ENCODE data around the gene ZSCAN18. TPM values are rescaled to one million over a fixed set of nuclear protein-coding genes. Genes with fewer than 3 reads are reported as not detected.

Gene ZSCAN18
- total RNA-seq, 1 experiment from 2014 or later = not detected

- intact Hi-C loops (cut with micrococcal nuclease; ENCODE audit: unreplicated experiment) = no loop called here
- ChIA-PET CTCF (no interaction called here), POLR2A (no interaction called here)
- TF ChIP-seq, protein P1, sequence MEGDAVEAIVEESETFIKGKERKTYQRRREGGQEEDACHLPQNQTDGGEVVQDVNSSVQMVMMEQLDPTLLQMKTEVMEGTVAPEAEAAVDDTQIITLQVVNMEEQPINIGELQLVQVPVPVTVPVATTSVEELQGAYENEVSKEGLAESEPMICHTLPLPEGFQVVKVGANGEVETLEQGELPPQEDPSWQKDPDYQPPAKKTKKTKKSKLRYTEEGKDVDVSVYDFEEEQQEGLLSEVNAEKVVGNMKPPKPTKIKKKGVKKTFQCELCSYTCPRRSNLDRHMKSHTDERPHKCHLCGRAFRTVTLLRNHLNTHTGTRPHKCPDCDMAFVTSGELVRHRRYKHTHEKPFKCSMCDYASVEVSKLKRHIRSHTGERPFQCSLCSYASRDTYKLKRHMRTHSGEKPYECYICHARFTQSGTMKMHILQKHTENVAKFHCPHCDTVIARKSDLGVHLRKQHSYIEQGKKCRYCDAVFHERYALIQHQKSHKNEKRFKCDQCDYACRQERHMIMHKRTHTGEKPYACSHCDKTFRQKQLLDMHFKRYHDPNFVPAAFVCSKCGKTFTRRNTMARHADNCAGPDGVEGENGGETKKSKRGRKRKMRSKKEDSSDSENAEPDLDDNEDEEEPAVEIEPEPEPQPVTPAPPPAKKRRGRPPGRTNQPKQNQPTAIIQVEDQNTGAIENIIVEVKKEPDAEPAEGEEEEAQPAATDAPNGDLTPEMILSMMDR (IDR thresholded peaks at IDR 0.05; ENCODE audit: insufficient read depth in 1 of 2, low read depth in 1 of 2, low read length in 1 of 2, severe bottlenecking in 1 of 2, unreplicated experiment in 1 of 2) = no peak
- no TSS peak for BruUV-seq (replicated peaks)
- H3K27ac Mint-ChIP-seq (ENCODE audit: unreplicated experiment) = no peak overlapping the region
- H3K36me3 ChIP-seq (ENCODE audit: control insufficient read depth, insufficient read depth, low read length) = no peaks in the 10 kb centered on the region
- no peaks in the 10 kb centered on the region for H3K27me3 Mint-ChIP-seq (ENCODE audit: insufficient read depth, unreplicated experiment)
- H3K36me3 Mint-ChIP-seq (ENCODE audit: insufficient read depth, unreplicated experiment) = no peaks in the 10 kb centered on the region
- no peaks in the 10 kb centered on the region for H3K4me1 ChIP-seq
- H3K4me3 ChIP-seq (ENCODE audit: low read depth, low read length) = no peak overlapping the region
- peaks cover 30% of the 10 kb centered on the region for H3K9me3 ChIP-seq
- no peak for DNase-seq
- H3K9me3 Mint-ChIP-seq (ENCODE audit: unreplicated experiment) = peaks cover 66% of the 10 kb centered on the region
- no peak overlapping the region for H3K4me3 Mint-ChIP-seq (ENCODE audit: unreplicated experiment)
- H3K27me3 ChIP-seq (replicated peaks; ENCODE audit: control insufficient read depth, insufficient read depth, low read length) = no peaks in the 10 kb centered on the region
- no peaks in the 10 kb centered on the region for H3K4me1 Mint-ChIP-seq (ENCODE audit: low read depth, unreplicated experiment)
Measured at GRCh38 chr19:58067240-58067912, 30.7 kb downstream of the ZSCAN18 start.

- intact Hi-C loops (cut with micrococcal nuclease; ENCODE audit: unreplicated experiment) = no loop called here
- peaks cover 49% of the 10 kb centered on the region for H3K9me3 Mint-ChIP-seq (ENCODE audit: unreplicated experiment)
- H3K36me3 Mint-ChIP-seq (ENCODE audit: insufficient read depth, unreplicated experiment) = no peaks in the 10 kb centered on the region
- Histone ChIP-seq H3K27me3 (replicated peaks; ENCODE audit: control insufficient read depth, insufficient read depth, low read length) (no peaks in the 10 kb centered on the region), H3K4me3 (ENCODE audit: low read depth, low read length) (no peak overlapping the region), H3K36me3 (ENCODE audit: control insufficient read depth, insufficient read depth, low read length) (no peaks in the 10 kb centered on the region), H3K9me3 (peaks cover 34% of the 10 kb centered on the region), H3K4me1 (no peaks in the 10 kb centered on the region)
- no peaks in the 10 kb centered on the region for H3K27me3 Mint-ChIP-seq (ENCODE audit: insufficient read depth, unreplicated experiment)
- no peaks in the 10 kb centered on the region for H3K4me1 Mint-ChIP-seq (ENCODE audit: low read depth, unreplicated experiment)
- BruUV-seq (replicated peaks) = no TSS peak
- DNase-seq = no peak
- TF ChIP-seq, protein P1 (IDR thresholded peaks at IDR 0.05; ENCODE audit: insufficient read depth in 1 of 2, low read depth in 1 of 2, low read length in 1 of 2, severe bottlenecking in 1 of 2, unreplicated experiment in 1 of 2) = no peak
- ChIA-PET POLR2A (no interaction called here), CTCF (no interaction called here)
- no peak overlapping the region for H3K27ac Mint-ChIP-seq (ENCODE audit: unreplicated experiment)
- H3K4me3 Mint-ChIP-seq (ENCODE audit: unreplicated experiment) = no peak overlapping the region
Measured at GRCh38 chr19:58063712-58064111, 34.3 kb downstream of the ZSCAN18 start.

GRCh38 chr19:58060231-58060630 lies 37.8 kb downstream of the ZSCAN18 start:
- ChIA-PET POLR2A (no interaction called here), CTCF (no interaction called here)
- H3K27me3 ChIP-seq (replicated peaks; ENCODE audit: control insufficient read depth, insufficient read depth, low read length) = no peaks in the 10 kb centered on the region
- Mint-ChIP-seq H3K4me1 (ENCODE audit: low read depth, unreplicated experiment) (no peaks in the 10 kb centered on the region), H3K27me3 (ENCODE audit: insufficient read depth, unreplicated experiment) (no peaks in the 10 kb centered on the region), H3K36me3 (ENCODE audit: insufficient read depth, unreplicated experiment) (no peaks in the 10 kb centered on the region), H3K27ac (ENCODE audit: unreplicated experiment) (no peak overlapping the region), H3K9me3 (ENCODE audit: unreplicated experiment) (peaks cover 23% of the 10 kb centered on the region), H3K4me3 (ENCODE audit: unreplicated experiment) (no peak overlapping the region)
- intact Hi-C loops (cut with micrococcal nuclease; ENCODE audit: unreplicated experiment) = no loop called here
- no peaks in the 10 kb centered on the region for H3K36me3 ChIP-seq (ENCODE audit: control insufficient read depth, insufficient read depth, low read length)
- TF ChIP-seq, protein P1 (IDR thresholded peaks at IDR 0.05; ENCODE audit: insufficient read depth in 1 of 2, low read depth in 1 of 2, low read length in 1 of 2, severe bottlenecking in 1 of 2, unreplicated experiment in 1 of 2) = no peak
- H3K9me3 ChIP-seq = peaks cover 25% of the 10 kb centered on the region
- H3K4me3 ChIP-seq (ENCODE audit: low read depth, low read length) = no peak overlapping the region
- no peak for DNase-seq
- no TSS peak for BruUV-seq (replicated peaks)
- no peaks in the 10 kb centered on the region for H3K4me1 ChIP-seq

Measured in Caco-2 (cell line).